BE2C (cell line): ENCODE results near the gene UTP11.

ENCODE experiments used
- DNase-seq: peaks from one replicate; pipeline ENCODE4 v3.0.0-alpha.2; 2020
- H3K27me3 ChIP-seq: fragments of 250-450 bp; sonication (Bioruptor Pico); 2 replicates; pipeline ENCODE4 v1.5.1; 2020; ENCODE audit warnings: mild to moderate bottlenecking
- H3K36me3 ChIP-seq: fragments of 250-450 bp; sonication (Bioruptor Pico); 2 replicates; pipeline ENCODE4 v1.5.1; 2020; ENCODE audit warnings: mild to moderate bottlenecking
- H3K4me1 ChIP-seq: fragments of 250-450 bp; sonication (Bioruptor Pico); 2 replicates; pipeline ENCODE4 v1.5.1; 2020
- H3K4me3 ChIP-seq: 2 replicates; pipeline ENCODE4 v1.5.1; 2011; ENCODE audit warnings: low read depth, low read length
- H3K9me3 ChIP-seq: fragments of 250-450 bp; sonication (Bioruptor Pico); 2 replicates; pipeline ENCODE4 v1.5.1; 2020
- CTCF ChIP-seq: IDR thresholded peaks from 2 replicates; pipeline ENCODE4 v1.5.1; 2012; ENCODE audit warnings: mild to moderate bottlenecking, low read depth, low read length

UTP11 gene

GRCh38 chr1:38044221-38045215, 32.0 kb downstream of the UTP11 start:
- no peaks in the 10 kb centered on the region for H3K9me3 ChIP-seq
- no peak for DNase-seq
- H3K4me3 ChIP-seq: 0 out of 2 replicates have a peak overlapping the region, but pooled peaks have one; percentile 11
- no peaks in the 10 kb centered on the region for H3K4me1 ChIP-seq
- H3K27me3 ChIP-seq: peaks cover 35% of the 10 kb centered on the region
- no peaks in the 10 kb centered on the region for H3K36me3 ChIP-seq
- TF ChIP-seq CTCF: no peak

GRCh38 chr1:38045401-38046332, 33.1 kb downstream of the UTP11 start:
- no peaks in the 10 kb centered on the region for H3K9me3 ChIP-seq
- H3K4me1 ChIP-seq: 0 out of 2 replicates have a peak, but pooled peaks cover 5% of the 10 kb centered on the region
- no peak for DNase-seq
- H3K4me3 ChIP-seq: no peak overlapping the region
- peaks cover 35% of the 10 kb centered on the region for H3K27me3 ChIP-seq
- no peak for TF ChIP-seq CTCF
- H3K36me3 ChIP-seq: no peaks in the 10 kb centered on the region

GRCh38 chr1:38046333-38046883, 33.9 kb downstream of the UTP11 start, which contains the start of gene POU3F1:
POU3F1 (minus strand) TSS chr1:38046793; CDS start chr1:38046743, 50 bp downstream.
- TF ChIP-seq CTCF: no peak
- H3K36me3 ChIP-seq: no peaks in the 10 kb centered on the region
- peaks cover 35% of the 10 kb centered on the region for H3K27me3 ChIP-seq
- H3K9me3 ChIP-seq: no peaks in the 10 kb centered on the region
- peak within 1 kb of the TSS; percentile 44 for H3K4me3 ChIP-seq
- no peak for DNase-seq
- H3K4me1 ChIP-seq: 0 out of 2 replicates have a peak, but pooled peaks cover 5% of the 10 kb centered on the region

- Histone ChIP-seq H3K27me3 (peaks cover 35% of the 10 kb centered on the region), H3K9me3 (no peaks in the 10 kb centered on the region), H3K4me1 (0 out of 2 replicates have a peak, but pooled peaks cover 5% of the 10 kb centered on the region), H3K36me3 (no peaks in the 10 kb centered on the region), H3K4me3 (peak overlapping the region; percentile 44)
- TF ChIP-seq CTCF: no peak
- DNase-seq: peak; percentile 89
Measured at GRCh38 chr1:38046884-38047602, 34.5 kb downstream of the UTP11 start.

- Histone ChIP-seq H3K4me3 (peak overlapping the region; percentile 44; the same call in 1 of the 2 replicates), H3K9me3 (no peaks in the 10 kb centered on the region), H3K36me3 (no peaks in the 10 kb centered on the region), H3K27me3 (peaks cover 35% of the 10 kb centered on the region), H3K4me1 (0 out of 2 replicates have a peak, but pooled peaks cover 5% of the 10 kb centered on the region)
- no peak for DNase-seq
- no peak for TF ChIP-seq CTCF
Measured at GRCh38 chr1:38047603-38048141, 35.1 kb downstream of the UTP11 start.
